GM19193 (cell line): ENCODE measurements around the gene MCRS1.
A peak's percentile ranks its signal among the peaks of the same experiment; 100 is the strongest.

Experiments
- POLR2A ChIP-seq: IDR thresholded peaks from 4 replicates; pipeline ENCODE4 v1.6.1; 2011; ENCODE audit not compliant: insufficient read depth, insufficient read length; ENCODE audit errors: extremely low read depth

Gene MCRS1

DNA sequence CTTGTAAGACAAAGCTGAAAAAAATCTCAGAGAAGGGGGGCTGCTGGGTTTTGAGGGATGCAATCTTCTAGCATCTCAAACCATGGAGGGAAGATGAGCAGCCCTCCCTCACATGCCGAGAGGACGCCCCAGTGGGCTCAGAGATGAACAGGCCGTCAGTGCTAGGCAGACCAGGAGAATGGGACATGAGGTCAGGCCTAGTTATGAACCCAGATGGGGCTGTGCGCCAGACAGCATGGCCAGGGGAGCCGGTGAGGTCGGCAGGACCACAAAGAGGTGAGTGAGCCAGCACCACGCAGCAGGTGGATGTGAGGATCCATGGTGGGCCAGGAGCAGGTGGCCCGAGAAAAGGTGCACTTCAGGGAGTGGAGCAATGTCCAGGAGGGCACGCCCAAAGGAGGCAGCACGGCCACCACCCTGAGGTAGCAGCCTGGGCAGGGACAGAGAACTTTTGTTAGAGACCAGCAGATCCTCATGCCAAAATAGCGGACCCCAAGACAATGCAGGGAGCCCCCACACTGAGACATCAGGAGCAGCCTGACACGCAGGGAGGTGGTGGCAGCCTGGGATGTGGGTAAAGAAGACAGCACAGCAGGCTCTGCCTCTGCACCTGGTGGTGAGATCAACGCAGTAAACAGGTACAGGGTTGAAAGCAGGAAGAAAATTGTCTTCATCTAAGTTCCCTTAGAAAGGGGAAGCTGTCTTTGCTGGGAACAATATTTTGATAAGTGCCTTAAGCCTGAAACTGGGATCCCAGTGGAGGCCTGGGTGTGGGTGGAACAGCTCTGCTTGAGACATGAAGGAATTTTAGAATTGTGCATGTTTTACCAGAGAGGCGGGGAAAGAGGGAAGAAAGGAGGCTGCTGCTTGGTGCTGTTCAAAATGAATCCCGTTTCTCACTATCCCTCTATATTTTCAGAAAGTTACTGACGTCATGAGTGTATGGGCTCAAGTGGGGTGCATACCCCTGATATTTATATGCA, 17.8 kb upstream of the MCRS1 start:
- TF ChIP-seq POLR2A = no peak

DNA sequence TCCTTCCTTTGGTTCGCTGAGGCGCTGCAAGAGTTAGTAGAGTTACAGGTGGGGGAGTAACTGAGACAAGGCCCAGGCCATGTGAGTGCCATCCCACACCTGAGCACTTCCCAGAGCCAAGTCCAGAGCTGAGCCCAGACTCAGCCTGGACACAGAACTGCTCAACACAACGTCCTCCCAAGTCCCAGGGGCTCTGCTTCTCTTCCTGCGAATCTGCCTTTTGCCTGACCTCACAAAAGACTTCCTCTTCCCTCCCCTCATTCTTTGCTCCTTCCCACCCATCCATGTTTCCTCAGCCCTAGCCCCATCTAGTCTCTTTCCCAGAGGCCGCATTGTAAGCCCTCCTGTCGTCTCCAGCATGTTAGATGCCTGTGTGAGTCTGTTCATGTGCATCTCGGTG, 16.6 kb upstream of the MCRS1 start:
- no peak for TF ChIP-seq POLR2A

DNA sequence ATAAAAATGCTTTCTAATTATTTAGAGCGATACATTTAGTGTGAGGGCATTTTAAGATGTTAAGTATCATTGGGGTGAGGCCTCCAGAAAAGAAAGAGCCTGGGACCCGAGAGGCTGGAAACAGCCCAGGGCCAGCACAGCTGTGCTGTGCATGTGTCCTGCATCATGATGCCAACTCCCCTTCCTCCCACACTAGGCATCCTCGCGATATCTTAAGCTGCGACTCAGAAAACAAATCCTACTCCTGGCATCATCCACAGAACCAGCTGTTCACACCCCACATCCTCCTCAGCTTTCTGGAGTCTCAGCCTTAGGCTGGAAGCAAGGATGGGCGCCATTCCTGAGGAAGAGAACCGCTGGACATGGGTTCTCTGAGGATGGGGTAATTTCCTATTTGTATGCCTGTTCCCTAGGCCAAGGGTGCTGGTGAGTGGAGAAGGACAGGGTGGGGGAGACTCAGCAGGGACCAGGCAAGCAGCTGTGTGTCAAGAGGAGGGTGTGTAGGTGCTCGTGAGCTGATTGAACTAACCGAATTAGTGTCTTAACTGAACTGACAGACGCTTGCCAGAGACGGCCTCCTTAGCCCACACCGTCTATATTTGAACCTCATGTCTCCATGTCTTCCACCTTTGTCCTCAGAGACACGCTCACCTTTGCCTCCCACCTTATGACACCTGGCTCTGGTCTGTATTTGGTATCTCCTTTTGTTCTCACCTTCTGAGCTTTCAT, 15.6 kb upstream of the MCRS1 start:
- TF ChIP-seq POLR2A = no peak

DNA sequence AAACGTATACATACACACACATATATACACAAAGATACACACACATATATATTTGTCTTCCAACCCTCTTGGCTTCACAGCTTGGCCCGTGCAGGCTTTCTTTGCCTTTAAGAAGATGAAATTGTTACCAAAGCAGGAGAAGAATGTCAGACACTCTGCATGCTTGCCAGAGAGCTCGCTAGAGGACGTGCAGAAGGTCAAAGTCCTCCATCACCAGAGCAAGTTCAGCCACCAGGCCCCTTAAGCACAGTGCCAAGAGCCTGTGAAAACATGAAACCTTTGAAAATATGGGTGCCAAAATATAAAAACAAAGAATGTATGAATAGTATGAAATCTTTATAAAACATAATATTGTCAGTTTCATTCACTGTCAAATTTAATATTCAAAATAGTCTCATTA, 14.9 kb upstream of the MCRS1 start:
- TF ChIP-seq POLR2A = no peak

DNA sequence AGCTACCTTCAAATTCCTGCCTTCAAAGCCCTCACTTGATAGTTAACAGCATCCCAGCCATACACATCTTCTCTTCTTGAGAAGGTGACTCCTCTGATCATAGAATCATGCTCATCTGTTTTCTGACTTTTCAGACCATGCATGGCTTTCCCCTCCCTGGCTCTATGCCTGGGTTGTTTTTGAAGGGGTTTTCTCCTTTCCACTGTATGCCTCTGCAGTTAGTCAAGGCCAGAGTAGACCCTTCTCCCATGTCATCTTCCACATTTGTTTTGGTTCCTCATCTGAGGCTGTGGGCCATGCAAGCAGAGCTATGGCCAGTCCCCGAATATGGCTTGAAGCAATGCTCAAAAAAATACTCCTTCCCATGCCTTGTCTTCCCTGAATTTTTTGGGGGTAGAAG, 14.3 kb upstream of the MCRS1 start:
- TF ChIP-seq POLR2A = no peak

DNA sequence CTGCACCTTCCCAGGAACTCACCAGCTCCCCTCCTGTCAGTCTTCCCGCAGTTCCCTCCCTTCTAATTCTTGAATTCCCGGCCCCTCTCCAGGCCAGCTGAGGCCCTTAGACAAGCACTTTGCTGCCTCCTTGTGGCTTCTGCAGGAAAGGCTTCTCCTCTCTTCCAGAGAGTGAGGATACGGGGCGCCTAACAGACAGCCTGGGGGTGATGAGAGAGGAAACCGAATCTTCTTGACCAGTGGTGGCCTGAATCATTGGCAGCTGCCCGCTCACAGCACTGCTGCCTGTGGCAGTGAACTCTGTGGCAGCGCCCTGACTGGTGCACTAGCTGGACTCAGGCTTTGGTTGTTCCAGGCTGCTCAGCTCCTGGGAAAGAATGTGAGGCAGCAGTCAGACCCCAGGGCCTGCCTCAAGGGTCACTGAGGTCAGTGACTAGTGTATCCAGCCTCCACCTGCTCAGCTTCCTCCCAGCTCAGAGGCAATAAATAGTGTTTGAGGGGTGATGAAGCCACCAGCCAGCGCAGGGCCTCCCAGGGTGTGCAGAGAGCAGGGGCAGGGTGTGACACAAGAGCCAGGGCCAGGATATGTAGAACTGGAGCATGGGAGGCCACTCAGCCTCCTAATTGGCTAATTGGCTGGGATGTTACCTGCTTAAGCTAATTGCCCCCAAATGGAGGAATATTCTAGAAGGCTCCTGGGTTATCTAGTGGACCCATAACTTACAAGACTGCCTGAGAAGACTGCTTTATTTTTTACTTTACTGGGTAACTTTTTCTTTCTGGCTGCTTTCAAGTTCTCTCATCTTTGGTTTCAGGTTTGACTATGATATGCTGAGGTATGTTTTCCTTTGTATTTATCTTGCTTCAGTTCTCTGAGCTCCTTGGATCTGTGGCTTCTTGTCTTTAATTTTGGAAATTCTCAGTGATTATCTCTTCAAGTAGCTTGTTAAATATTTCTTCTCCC, 12.9 kb upstream of the MCRS1 start:
- TF ChIP-seq POLR2A = peak; percentile 19

DNA sequence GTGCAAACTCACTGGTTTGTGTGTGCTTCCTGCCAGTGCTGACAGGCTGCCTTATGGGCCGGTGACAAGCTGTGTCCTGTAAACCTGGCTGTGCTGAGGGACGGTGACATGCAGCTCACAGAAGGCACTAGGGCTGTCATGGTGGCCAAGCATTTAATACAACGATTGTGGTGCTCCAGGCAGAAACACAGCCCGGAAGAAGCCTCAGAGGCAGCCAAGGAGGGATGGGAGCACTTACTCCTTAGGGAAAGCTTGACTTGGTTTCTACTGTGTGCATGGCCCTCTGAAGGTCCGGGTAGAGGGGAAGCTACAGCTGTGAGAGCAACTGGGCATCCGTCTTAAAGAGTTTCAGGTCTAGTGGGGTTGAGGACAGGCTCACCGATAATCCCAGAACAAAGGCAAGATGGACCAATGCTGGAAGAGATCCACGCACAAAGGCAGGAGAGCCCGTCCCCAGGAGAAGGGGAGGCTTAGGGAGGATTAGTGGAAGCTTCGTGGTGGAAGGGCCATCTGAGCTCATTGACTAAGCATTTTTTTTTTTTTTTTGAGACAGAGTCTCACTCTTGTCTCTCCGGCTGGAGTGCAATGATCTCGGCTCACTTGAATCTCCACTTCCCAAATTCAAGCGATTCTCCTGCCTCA, 10.7 kb upstream of the MCRS1 start:
- no peak for TF ChIP-seq POLR2A

DNA sequence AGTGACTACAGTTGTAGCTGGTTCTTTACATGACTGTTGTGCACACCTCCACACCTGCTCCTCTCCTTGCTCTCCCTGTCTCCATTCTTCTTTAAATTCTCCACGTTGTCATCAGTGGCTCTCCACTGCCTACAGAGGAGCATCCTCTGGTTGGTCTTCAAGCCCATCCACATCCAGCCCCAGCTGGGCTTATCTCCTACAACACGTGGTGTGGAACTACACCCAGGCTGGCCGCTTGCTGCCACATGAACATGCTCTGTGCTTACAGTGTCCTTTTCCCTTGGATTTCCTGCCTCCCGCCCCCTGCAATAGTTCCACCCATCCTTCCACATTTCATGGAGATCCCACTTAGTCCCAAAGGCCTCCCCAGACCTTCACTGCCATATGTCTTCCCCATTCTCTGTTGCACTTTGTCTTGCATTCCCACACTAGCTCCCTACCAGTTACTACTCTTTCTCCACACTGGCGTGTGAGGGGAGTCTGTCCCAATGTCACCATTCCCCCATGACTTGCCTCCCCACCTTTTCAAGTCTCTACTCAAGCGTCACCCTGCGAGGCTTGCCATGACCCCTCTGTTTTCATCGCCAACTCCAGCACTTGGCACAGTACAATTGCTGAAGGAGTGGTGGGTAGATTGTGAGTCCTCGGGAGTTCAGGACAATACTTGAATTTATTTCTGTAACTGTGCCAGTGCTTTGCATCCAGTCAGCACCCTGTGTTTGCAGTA, 9.8 kb upstream of the MCRS1 start:
- TF ChIP-seq POLR2A = no peak

DNA sequence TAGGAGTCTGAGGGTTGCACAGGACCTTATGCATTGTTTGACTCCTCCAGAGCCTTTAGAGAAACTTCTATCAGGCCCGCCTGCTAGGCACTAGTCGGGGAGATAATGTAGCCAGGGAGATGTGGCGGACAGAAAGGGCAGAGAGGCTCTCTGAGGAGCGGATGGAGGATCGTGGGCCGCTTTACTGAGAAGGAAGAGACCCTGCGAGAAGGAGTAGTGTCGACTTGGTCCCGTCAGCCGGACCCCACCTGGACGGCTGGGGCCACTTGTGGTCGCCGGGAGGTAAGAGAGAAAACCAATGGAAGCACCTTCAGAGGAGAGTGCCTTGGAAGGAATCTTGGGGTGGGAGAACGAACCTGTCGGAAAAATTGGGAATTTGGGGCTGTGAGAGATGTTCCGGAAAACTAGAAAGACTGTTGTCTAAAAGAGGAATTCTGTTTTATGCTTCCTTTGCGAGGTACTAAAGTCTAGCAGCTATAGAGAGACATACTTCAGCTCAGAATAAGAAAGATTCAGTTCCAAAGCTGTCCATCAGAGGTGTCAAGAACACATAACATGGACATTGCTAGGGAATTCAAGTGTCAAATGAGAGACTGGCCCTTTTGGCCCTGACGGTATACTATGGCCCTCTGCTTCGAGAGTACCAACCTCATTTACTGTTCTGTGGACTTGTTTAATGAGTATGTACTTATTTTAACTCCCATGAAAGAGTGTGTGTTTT, 660 bp upstream of the MCRS1 start:
- no peak for TF ChIP-seq POLR2A

DNA sequence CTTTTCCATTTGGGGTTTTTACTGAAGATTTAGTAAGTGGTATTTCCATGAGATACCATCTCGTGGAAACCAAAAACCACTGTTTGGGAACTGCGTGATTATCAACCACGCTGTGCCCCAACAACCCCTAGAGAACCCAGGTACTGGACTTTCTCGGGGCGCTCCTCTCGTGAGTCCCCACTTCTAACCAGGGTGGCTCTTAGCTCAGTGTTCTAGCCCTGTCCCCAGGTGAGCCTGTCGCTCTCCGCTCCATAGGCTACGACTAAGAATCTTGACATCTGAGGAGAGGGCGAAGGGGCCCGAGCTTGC, 686 bp downstream of the MCRS1 start:
- TF ChIP-seq POLR2A = no peak

DNA sequence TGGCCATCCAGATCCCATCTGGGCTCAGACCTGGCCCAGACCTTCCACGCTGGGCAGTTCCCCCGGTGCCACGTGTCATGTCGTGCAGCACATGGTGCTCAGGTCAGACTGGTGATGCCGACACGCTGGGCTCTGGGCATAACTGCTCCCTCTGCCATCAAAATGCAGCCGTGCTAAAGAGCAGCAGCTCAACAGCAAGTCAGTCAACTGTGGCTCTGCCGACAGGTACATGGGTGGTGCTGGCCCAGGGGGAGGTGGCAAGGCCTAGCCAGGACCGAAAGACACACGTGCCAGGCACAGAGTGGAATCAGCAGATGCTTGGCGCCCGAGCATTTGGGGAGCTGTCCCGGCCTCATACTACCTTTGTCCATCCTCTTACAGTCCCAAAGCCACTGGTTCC, 1.6 kb downstream of the MCRS1 start:
- no peak for TF ChIP-seq POLR2A

DNA sequence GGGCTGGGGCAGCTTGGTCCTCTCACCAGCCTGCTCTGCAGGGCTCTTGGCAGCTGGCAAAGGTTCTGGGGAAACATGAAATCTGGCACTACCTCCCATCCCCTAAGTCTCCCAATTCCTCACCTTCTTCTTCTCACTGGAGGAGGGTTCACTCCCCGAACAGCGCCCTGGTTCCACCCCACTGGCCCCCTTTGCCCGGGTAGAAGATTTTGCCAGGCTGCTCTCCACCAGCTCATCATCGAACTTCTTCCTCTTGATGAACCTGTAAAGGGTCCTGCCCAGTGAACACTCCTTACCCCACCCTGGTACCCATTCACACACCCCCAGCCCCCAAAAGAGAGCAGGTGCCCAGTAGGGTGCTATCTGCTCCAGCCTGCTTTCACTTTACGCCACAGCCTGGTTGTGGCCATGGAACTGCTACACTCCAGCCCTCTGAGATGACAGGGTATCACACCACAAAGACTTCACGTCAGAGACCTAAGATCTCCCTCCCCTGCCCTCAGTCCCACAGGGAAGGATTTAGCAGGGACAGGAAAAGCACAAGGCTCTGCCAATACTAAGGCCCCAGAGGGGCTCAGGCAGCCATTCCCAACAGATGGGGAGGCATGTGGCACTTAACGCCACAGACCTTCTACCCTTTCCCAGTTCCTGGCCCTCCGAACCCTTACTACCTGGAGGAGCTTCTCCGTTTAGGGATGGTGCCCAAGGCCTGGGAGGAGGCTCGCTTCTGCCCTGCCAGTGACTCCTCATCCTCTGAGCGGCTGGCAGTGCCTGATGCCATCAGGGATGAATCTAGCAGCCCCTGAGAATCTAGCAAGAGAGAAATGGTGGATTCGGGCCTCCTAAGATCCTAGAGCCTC, 2.3 kb downstream of the MCRS1 start:
- TF ChIP-seq POLR2A = no peak
